Lung (tissue), 12 donors: Measurements from ENCODE around the gene TMCO4. TPM values are rescaled to one million over a fixed set of nuclear protein-coding genes. Genes with fewer than 3 reads are reported as not detected.
"Not testable (repeated sequence)": the region's sequence is repeated elsewhere in the genome, so short reads cannot be mapped to it uniquely, and the experiment has no call there.

Source experiments
- ATAC-seq: fragments of 200-7000 bp; cut with Tn5 transposase; one replicate; pipeline ENCODE4 v1.9.1; 2020; ENCODE audit warnings: moderate number of reproducible peaks; ENCODE audit not compliant: insufficient read depth, low FRiP score
- DNase-seq, 3 donors: peaks; one replicate each; pipeline ENCODE4 v3.0.0-alpha.2; 2013 to 2017
- H3K27ac ChIP-seq, 2 donors: one replicate each; pipeline ENCODE4 v1.5.1; 2013; ENCODE audit warnings: mild to moderate bottlenecking in 2 of 2, moderate library complexity in 2 of 2, control low read depth in 1 of 2, inconsistent platforms in 1 of 2, low read depth in 1 of 2, low read length in 1 of 2
- H3K27me3 ChIP-seq, 3 donors: one replicate each; pipeline ENCODE4 v1.5.1; 2013; ENCODE audit warnings: low read length in 2 of 3; ENCODE audit not compliant: control insufficient read depth in 3 of 3, insufficient read depth in 3 of 3
- H3K36me3 ChIP-seq, 4 donors: one replicate each; pipeline ENCODE4 v1.5.1; 2013; ENCODE audit warnings: low read length in 4 of 4, mild to moderate bottlenecking in 1 of 4, moderate library complexity in 1 of 4; ENCODE audit not compliant: control insufficient read depth in 4 of 4, insufficient read depth in 4 of 4
- H3K4me1 ChIP-seq, 5 donors: one replicate each; pipeline ENCODE4 v1.5.1; 2013; ENCODE audit warnings: low read length in 5 of 5, mild to moderate bottlenecking in 2 of 5, moderate library complexity in 1 of 5; ENCODE audit not compliant: control insufficient read depth in 5 of 5, insufficient read depth in 5 of 5
- H3K4me3 ChIP-seq: one replicate; pipeline ENCODE4 v1.5.1; 2013; ENCODE audit warnings: mild to moderate bottlenecking, control low read depth, moderate library complexity
- H3K9ac ChIP-seq, 2 donors: one replicate each; pipeline ENCODE4 v1.5.1; 2013; ENCODE audit warnings: low read length in 2 of 2, control low read depth in 1 of 2; ENCODE audit not compliant: insufficient read depth in 1 of 2
- H3K9me3 ChIP-seq, 4 donors: one replicate each; pipeline ENCODE4 v1.5.1; 2013; ENCODE audit warnings: low read length in 3 of 4, mild to moderate bottlenecking in 1 of 4, moderate library complexity in 1 of 4; ENCODE audit not compliant: control insufficient read depth in 4 of 4, insufficient read depth in 3 of 4
- WGBS, 2 donors: extraction: QIAGEN DNeasy Blood & Tissue Kit; methylation state at CpG; one replicate each; pipeline ENCODE4 v1.1.7; 2013; 5-methylcytosine and 5-hydroxymethylcytosine counted together
- polyA plus RNA-seq, 2 donors: library from polyadenylated mRNA; stranded (reverse); fragments of 200-250 nt; gene quantifications; one replicate each; pipeline ENCODE4 v1.2.1, GENCODE V29; 2013
- total RNA-seq, 2 donors: library from RNA; depleted of rRNA in 1 of 2; stranded (reverse); fragments of >200 nt in 1 of 2; gene quantifications; one replicate each; pipeline ENCODE4 v1.2.1, GENCODE V29; 2014 to 2021
- TF ChIP-seq, protein P1 (sequence below): IDR thresholded peaks from 2 replicates; pipeline ENCODE4 v1.5.1; 2012; ENCODE audit warnings: mild to moderate bottlenecking; ENCODE audit errors: control extremely low read depth, extremely low read depth
- donor health status: control.
- donor health status: control.
- donor health status: Bipolar disorder and iron deficiency.
- donor health status: healthy.
- donor health status: DM: yes; HTN: yes; CAD: no.

Gene TMCO4
- total and polyA plus RNA-seq, 4 donors: 14.3 to 27.8 (median 19.5) TPM

DNA sequence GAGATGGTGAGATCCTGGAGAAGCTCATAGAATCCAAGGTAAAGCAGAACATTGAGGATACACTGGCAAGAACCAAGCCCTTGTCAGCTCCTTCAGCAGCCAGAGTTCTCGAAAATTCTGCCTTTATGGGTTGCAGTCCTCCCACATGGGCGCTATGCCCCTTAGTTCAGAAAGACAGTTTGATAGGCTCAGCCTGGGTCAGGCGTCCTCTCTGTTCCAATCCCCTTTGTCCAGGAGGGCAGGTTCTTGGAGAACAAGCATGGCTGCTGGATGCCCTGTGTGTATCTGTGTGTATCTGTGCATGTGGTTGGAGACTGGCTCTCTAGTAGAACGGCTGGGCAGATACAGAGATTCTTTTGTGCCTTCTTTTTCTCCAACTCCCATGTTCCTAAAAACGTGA, 163.7 kb downstream of the TMCO4 start:
- Histone ChIP-seq H3K4me3 (no peak overlapping the region), H3K36me3 (peaks cover 0 to 1% (median 0%) of the 10 kb centered on the region in 4 donors), H3K27ac (no peak overlapping the region), H3K4me1 (peaks cover 0 to 10% (median 5%) of the 10 kb centered on the region in 5 donors), H3K27me3 (no peaks in the 10 kb centered on the region), H3K9ac (no peak overlapping the region), H3K9me3 (no peaks in the 10 kb centered on the region)
- TF ChIP-seq, protein P1, sequence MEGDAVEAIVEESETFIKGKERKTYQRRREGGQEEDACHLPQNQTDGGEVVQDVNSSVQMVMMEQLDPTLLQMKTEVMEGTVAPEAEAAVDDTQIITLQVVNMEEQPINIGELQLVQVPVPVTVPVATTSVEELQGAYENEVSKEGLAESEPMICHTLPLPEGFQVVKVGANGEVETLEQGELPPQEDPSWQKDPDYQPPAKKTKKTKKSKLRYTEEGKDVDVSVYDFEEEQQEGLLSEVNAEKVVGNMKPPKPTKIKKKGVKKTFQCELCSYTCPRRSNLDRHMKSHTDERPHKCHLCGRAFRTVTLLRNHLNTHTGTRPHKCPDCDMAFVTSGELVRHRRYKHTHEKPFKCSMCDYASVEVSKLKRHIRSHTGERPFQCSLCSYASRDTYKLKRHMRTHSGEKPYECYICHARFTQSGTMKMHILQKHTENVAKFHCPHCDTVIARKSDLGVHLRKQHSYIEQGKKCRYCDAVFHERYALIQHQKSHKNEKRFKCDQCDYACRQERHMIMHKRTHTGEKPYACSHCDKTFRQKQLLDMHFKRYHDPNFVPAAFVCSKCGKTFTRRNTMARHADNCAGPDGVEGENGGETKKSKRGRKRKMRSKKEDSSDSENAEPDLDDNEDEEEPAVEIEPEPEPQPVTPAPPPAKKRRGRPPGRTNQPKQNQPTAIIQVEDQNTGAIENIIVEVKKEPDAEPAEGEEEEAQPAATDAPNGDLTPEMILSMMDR: no peak
- no peak for ATAC-seq
- DNase-seq: no peak
- 87 to 89% methylated on average over 5 of the region's 5 CpGs for WGBS, 2 donors

DNA sequence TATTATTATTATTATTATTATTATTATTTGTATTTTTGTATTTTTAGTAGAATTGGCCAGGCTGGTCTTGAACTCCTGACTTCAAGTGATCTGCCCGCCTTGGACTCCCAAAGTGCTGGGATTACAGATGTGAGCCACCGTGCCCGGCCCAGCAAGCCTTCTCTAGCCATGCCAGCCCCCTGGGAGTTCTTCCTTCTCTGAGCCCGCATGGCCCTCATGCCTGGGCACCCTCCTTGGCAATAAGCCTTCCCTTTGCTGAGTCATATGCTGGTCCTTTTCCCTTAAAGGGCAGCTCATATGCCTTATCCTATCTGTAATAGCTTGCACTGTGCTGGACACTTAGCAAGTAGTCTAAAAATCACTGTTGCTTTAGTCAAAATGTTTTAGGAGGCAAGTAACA, 164.1 kb downstream of the TMCO4 start:
- H3K9ac ChIP-seq: no peak overlapping the region
- H3K36me3 ChIP-seq: peaks cover 0 to 1% (median 0%) of the 10 kb centered on the region in 4 donors
- 93% methylated on average over 4 of the region's 4 CpGs for WGBS, 2 donors
- H3K27ac ChIP-seq: no peak overlapping the region
- no peaks in the 10 kb centered on the region for H3K9me3 ChIP-seq
- no peaks in the 10 kb centered on the region for H3K27me3 ChIP-seq
- DNase-seq (no peak), ATAC-seq (no peak)
- H3K4me1 ChIP-seq: peaks cover 0 to 7% (median 5%) of the 10 kb centered on the region in 5 donors
- no peak overlapping the region for H3K4me3 ChIP-seq
- TF ChIP-seq, protein P1: no peak

DNA sequence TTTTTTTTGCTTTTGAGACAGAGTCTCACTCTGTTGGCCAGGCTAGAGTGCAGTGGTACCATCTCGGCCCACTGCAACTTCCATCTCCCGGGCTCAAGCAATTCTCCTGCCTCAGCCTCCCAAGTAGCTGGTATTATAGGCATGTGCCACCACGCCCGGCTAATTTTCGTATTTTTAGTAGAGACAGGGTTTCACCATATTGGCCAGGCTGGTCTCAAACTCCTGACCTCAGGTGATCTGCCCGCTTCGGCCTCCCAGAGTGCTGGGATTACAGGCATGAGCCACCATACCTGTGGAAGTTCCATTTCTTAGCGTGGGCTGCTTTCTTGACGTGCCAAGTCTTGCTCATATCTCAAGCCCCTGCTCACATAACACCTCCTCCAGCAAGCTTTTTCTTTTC, 164.7 kb downstream of the TMCO4 start:
- not testable (repeated sequence) for H3K4me1 ChIP-seq, H3K9ac ChIP-seq, H3K36me3 ChIP-seq, H3K27me3 ChIP-seq, H3K27ac ChIP-seq, H3K9me3 ChIP-seq, H3K4me3 ChIP-seq, ATAC-seq, DNase-seq
- WGBS, 2 donors: 94 to 96% methylated on average over 9 of the region's 9 CpGs

GRCh38 chr1:19633106-19633505, 166.6 kb downstream of the TMCO4 start:
- no peak overlapping the region for H3K9ac ChIP-seq
- ATAC-seq: no peak
- no peak overlapping the region for H3K4me3 ChIP-seq
- DNase-seq: no peak
- no peaks in the 10 kb centered on the region for H3K9me3 ChIP-seq
- H3K27me3 ChIP-seq: no peaks in the 10 kb centered on the region
- WGBS, 2 donors: 94% methylated on average over 2 of the region's 2 CpGs
- H3K4me1 ChIP-seq: peaks cover 0 to 17% (median 0%) of the 10 kb centered on the region in 5 donors
- TF ChIP-seq, protein P1: no peak
- H3K36me3 ChIP-seq: peaks cover 0 to 5% (median 3%) of the 10 kb centered on the region in 4 donors
- H3K27ac ChIP-seq: no peak overlapping the region

Other genes starting within 250 kb of the TMCO4 start
- gene NBL1, start 155.6 kb downstream of the TMCO4 start, total RNA-seq: 100 to 1,000 TPM; 107 to 133 TPM
- gene NBL1, start 155.6 kb downstream of the TMCO4 start, polyA plus RNA-seq: 100 to 1,000 TPM in 1 of 2 donors, 10 to 100 TPM in 1; 48.0 to 102 TPM
- gene HTR6, start 135.0 kb downstream of the TMCO4 start, total RNA-seq: not detected
- gene HTR6, start 135.0 kb downstream of the TMCO4 start, polyA plus RNA-seq: not detected
- not detected for gene RNF186, start 15.4 kb upstream of the TMCO4 start, total RNA-seq
- gene RNF186, start 15.4 kb upstream of the TMCO4 start, polyA plus RNA-seq: not detected
- gene OTUD3, start 82.5 kb upstream of the TMCO4 start, total RNA-seq: 1 to 10 TPM; 7.8 to 8.6 TPM
- gene OTUD3, start 82.5 kb upstream of the TMCO4 start, polyA plus RNA-seq: 1 to 10 TPM; 1.7 to 5.5 TPM
- not detected for gene PLA2G2E, start 123.7 kb upstream of the TMCO4 start, total RNA-seq
- not detected for gene PLA2G2E, start 123.7 kb upstream of the TMCO4 start, polyA plus RNA-seq
- 10 to 100 TPM in 1 of 2 donors, 1 to 10 TPM in 1; 1.8 to 33.1 TPM for gene PLA2G2A, start 179.7 kb upstream of the TMCO4 start, total RNA-seq
- gene PLA2G2A, start 179.7 kb upstream of the TMCO4 start, polyA plus RNA-seq: 100 to 1,000 TPM in 1 of 2 donors, 10 to 100 TPM in 1; 29.5 to 168 TPM